CD4-positive, alpha-beta T cell treated with Interleukin-17A for 1 hour (primary cell): Measurements from ENCODE around the gene TMEM62.

ENCODE experiments used
- DNase-seq: peaks from one replicate; pipeline ENCODE4 v3.0.0-alpha.2; 2020

TMEM62 gene

GRCh38 chr15:43133430-43134156 lies at the start of gene TMEM62:
TMEM62 (plus strand) TSS chr15:43133586; CDS start chr15:43133803, 217 bp downstream.
- peak; percentile 75 for DNase-seq

- no peak for DNase-seq
These were observed 47.5 kb upstream of the TMEM62 start for GRCh38 chr15:43085921-43086320.

GRCh38 chr15:43086551-43086950 lies 46.8 kb upstream of the TMEM62 start:
- DNase-seq: no peak

- DNase-seq: no peak
These were observed 41.5 kb upstream of the TMEM62 start for GRCh38 chr15:43091859-43092258.

GRCh38 chr15:43093026-43093425 lies 40.4 kb upstream of the TMEM62 start:
- no peak for DNase-seq

GRCh38 chr15:43094416-43095030 lies 38.9 kb upstream of the TMEM62 start:
- no peak for DNase-seq

GRCh38 chr15:43095243-43095642 lies 38.1 kb upstream of the TMEM62 start:
- no peak for DNase-seq

GRCh38 chr15:43095708-43096347 lies 37.6 kb upstream of the TMEM62 start:
- DNase-seq: no peak

GRCh38 chr15:43096411-43096810 lies 37.0 kb upstream of the TMEM62 start:
- DNase-seq: no peak

- no peak for DNase-seq
These were observed 34.1 kb upstream of the TMEM62 start for GRCh38 chr15:43099105-43099845.

GRCh38 chr15:43100971-43101370 lies 32.4 kb upstream of the TMEM62 start:
- no peak for DNase-seq

GRCh38 chr15:43102187-43102586 lies 31.2 kb upstream of the TMEM62 start:
- no peak for DNase-seq

- DNase-seq: no peak
These were observed 29.5 kb upstream of the TMEM62 start for GRCh38 chr15:43103907-43104306.

- no peak for DNase-seq
These were observed 29.0 kb upstream of the TMEM62 start for GRCh38 chr15:43104426-43104825.

GRCh38 chr15:43105077-43105736 lies 28.2 kb upstream of the TMEM62 start:
- no peak for DNase-seq

- peak; percentile 93 for DNase-seq
These were observed 27.5 kb upstream of the TMEM62 start, which contains the start of gene UBR1 for GRCh38 chr15:43105778-43106485. UBR1 (minus strand) TSS chr15:43106038; CDS start chr15:43106022, 16 bp downstream.

GRCh38 chr15:43106486-43106829 lies 26.9 kb upstream of the TMEM62 start:
- DNase-seq: no peak

GRCh38 chr15:43107751-43108150 lies 25.6 kb upstream of the TMEM62 start:
- no peak for DNase-seq

- no peak for DNase-seq
These were observed 22.0 kb upstream of the TMEM62 start for GRCh38 chr15:43111354-43111753.

- DNase-seq: no peak
These were observed 15.1 kb upstream of the TMEM62 start for GRCh38 chr15:43118286-43118685.

GRCh38 chr15:43118829-43119228 lies 14.6 kb upstream of the TMEM62 start:
- DNase-seq: no peak

GRCh38 chr15:43121863-43122262 lies 11.5 kb upstream of the TMEM62 start:
- DNase-seq: no peak
